NCI-H2171 (cell line): ENCODE data around the gene GRIA3.
A peak's percentile ranks its signal among the peaks of the same experiment; 100 is the strongest.

Source experiments
- DNase-seq: peaks from one replicate; lab custom pipeline; 2025; lab: John Stamatoyannopoulos, UW

The GRIA3 gene

DNA sequence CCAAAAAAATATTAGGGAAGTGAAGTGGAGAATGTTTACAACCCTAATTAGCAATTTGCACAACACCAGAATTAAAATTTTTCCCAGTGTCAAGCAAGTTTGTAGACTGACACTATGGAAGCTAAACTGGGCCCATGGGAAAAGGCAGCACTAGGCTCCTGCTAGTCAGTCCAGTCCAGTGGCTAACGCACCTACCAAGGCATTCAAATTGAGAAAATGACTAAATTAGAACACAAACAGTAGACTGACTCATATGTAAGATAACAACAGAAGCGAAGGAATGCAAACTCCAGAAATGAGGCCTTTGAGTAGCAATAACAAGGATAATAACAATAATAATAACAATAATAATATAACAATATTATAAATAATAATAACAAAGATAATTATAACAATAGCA, 90.7 kb downstream of the GRIA3 start:
- DNase-seq: no peak

DNA sequence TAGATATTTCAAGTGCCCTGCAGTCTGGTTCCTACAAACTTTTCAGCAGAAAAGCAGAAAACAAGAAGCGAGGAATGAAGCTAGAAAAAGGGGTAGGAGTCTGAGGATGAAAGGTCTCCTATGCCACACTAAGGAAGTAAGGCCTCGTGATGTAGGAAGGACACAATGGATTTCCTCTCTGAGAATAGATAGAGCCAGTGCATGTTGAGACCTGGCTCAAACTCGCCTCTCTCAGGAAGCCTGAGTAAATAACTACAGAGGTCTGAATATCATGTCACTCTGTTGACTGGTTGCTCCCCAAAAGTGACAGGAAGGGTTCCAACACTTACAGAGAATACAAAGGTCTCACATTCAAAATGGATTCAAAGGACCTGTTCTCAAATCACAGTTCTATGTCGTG, 93.3 kb downstream of the GRIA3 start:
- DNase-seq: no peak

DNA sequence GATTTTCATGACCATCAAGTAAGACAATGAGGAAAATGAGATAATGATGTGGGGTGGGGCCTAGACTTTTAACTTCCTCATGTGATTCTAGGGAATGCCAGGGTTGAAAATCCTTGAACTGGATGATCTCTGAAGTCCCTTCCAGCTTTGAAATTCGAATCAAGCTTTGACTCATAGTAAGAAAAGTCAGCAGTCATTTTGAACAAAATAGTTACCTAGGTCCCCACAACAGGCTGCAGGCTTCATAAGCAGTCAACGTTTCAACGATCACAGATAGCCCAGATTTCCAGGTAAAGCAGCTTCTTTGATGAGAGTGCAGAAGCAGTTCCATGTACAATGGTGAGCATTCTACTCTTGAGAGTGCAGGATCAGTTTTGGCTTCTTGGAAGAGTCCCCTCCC, 93.7 kb downstream of the GRIA3 start:
- DNase-seq: no peak

DNA sequence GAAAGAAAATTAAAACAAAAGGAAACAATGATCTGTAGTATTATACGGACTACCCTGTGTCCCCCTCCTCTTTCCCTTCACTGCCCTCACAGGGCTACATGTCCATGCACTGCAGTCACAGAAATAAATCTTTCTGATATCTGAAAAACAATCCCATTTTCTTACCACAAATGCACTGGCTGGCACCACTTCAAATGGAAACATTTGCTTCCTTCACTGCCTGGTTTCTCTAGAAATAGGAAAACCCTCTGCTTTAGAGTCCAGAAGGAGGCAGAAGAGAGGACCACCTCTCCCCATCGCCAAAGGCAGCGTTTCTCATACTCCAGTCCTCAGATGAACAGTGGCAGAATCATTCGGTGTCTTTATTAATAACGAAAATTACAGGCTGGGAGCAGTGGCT, 98.2 kb downstream of the GRIA3 start:
- no peak for DNase-seq

DNA sequence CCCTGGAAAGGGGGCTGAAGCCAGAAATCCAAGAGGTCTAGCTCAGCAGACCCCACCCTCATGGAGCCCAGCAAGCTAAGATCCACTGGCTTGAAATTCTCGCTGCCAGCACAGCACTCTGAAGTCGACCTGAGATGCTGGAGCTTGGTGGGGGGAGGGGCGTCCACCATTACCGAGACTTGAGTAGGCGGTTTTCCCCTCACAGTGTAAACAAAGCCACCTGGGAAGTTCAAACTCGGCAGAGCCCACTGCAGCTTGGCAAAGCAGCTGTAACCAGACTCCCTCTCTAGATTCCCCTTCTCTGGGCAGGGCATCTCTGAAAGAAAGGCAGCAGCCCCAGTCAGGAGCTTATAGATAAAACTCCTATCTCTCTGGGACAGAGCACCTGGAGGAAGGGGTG, 99.3 kb downstream of the GRIA3 start:
- DNase-seq: peak; percentile 49

DNA sequence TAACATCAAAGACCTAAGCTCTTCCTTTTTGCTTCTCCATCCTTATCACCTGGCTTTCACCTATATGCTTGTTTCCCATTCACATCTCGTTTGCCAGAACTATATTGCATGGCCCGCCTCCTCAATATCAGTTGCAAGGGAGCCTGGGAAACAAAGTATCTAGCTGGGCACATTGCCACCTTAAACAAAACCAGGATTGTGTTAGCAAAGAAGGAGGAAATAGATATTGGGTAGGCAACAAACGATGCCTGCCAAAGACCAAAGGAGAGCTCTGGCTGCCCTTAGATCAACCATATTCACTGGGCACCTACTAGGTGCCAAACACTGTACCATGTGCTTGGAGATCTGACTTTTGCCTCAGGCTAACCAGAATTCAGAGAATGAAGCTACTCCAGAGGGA, 107.5 kb downstream of the GRIA3 start:
- DNase-seq: no peak

DNA sequence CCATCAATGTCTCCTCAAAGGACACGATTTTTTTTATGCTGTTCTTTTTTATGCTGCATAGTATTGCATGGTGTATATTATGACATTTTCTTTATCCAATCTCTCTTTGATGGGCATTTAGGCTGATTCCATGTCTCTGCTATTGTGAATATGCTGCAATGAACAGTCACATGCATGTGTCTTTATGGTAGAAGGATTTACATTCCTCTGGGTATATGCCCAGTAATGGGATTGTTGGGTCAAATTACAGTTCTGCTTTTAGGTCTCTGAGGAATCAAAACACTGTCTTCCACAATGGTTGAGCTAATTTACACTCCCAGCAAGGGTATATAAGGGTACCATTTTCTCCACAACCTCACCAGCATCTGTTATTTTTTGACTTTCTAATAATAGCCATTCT, 113.9 kb downstream of the GRIA3 start:
- DNase-seq: no peak

DNA sequence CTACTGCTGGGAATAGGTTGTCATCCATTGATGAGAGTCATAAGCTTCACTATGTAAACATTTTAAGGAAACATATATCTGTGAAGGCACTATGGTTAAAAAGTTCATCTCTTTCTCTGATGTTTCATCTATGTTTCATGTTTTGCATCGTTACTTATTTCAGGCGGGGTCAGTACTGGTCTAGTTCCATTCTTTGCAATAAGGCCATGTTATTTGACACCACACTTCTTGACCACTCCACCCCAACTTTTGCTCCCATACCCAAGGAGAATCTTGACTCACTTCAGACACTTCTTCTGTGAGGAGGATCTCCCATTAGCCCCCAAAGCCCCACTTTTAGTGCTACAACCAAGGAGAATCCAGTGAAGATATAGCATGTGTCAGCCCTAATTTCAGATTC, 119.4 kb downstream of the GRIA3 start:
- DNase-seq: no peak

DNA sequence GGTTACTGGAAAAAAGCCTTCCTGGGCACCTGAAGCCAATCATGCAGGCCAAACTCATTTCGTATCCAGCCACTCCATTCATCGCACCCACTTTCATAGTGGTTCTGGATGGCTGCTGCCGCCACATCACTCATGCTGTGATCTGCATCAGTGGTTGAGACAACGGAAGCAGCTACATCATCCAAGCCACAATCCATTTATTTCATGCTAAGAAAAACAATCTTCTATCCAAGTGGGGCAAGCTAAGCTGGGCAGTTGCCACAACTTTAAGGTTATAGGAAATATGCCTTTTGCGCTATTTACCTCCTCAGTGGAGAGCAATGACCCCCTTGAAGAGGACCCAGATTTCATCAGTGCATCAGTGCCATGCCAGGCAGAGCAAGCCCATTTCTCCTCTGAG, 124.6 kb downstream of the GRIA3 start:
- DNase-seq: no peak

DNA sequence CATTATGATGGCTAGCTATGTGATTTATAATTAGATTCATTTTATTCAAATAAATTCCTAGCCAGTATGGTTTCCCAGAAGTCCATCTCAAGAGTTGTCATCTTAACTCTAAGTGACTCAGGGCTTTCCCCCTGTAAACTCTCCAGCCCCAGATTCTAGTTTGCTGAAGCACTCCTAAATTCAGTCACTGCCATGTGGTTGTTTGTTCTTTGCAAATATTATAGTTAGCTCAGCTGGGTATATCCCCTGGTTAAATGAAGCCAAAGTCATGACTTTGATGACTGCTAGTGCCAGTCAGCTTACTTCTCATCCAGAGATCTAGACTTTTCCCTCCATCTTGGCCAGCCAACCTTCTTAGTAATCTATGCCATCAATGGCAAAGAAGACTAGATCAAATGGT, 126.0 kb downstream of the GRIA3 start:
- DNase-seq: no peak

DNA sequence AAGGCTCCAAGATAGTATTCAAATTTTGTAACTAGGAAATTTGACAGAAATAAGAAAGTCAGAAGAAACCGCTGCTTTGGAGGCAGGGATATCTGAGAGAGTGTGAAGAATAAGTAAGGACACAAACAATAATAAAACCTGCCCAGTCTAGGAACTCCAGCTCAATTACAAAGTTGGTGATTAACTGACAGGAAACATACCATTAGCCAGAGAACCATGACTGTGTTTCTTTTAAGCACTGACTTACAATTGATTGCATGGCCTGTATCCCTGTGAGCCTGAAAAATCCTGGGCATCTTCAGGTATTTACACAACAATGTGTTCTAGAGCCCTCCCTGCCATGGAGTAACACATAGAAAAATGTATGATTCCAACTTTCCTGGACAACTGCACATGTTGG, 127.4 kb downstream of the GRIA3 start:
- DNase-seq: no peak

DNA sequence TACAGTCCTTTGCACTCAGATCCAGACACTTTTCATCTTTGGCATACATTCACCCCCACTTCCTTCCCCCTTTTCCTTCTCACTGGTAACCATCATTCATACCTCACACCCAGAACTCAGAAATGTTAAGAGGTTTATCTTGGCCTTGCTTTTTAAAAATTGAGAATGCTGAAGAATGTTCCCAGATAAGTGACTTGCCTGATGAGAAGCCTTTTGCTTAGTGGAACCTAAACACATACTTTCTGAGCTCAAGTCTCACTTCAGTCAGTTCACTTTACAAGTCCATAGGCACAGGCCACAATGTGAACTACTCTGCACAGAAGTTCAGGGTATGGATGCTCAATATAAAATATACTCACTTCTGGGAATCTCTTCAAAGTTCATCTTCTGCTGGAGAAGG, 129.4 kb downstream of the GRIA3 start:
- no peak for DNase-seq

DNA sequence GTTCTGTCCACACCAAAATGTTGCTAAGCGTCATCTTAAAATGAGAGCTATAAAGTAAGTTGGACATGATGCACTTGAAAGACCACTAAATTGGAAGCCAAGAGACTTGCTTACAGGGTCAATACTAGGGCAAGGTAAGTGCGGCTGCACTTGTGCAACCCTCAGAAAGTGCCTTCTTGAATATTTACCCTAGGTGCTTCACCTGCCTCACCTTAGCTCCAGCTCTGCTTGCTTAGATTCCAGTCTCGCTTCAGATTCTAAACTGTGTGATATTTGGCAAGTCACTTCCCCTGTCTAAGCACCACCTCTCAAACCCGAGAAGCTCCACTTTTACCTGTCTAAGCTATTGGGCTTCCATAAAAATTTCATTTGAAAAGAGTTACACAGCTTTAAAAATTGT, 136.5 kb downstream of the GRIA3 start:
- no peak for DNase-seq

DNA sequence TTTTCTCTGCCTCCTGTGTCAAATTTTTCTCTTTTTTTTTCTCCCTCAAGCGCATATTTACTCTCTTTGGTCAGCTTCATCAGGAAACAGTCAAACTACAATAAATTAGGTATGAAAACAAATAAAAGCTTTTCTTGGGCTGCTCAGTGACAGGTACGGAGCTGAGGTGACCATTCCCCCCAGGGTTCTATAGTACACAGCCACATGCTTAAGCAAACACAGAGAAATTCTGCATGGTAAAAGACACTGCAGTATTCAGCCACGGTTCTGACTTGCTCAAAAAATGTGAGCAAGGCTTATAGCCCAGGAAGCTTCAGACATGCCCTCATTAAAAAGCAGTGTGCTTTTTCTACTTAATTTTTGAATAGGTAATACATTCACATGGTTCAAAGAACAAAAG, 138.5 kb downstream of the GRIA3 start:
- DNase-seq: no peak

DNA sequence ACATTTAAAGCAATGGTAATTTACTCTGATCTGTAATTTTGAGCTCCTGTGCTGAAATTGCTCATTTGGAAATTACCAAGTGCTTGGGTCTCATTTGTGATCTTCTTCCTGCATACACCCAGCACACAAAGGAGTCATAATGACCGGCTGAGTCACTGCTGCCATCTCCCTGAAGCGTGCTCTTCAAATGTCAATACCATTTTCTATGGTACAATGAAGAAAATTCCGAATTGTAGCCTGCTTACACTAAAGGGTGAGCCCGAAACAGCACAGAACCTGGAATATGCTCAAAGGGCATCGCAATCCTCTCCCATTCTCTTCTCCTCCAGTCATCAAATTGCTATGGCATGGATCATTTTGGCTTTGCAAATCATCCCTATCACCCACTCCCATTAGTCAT, 140.5 kb downstream of the GRIA3 start:
- no peak for DNase-seq

DNA sequence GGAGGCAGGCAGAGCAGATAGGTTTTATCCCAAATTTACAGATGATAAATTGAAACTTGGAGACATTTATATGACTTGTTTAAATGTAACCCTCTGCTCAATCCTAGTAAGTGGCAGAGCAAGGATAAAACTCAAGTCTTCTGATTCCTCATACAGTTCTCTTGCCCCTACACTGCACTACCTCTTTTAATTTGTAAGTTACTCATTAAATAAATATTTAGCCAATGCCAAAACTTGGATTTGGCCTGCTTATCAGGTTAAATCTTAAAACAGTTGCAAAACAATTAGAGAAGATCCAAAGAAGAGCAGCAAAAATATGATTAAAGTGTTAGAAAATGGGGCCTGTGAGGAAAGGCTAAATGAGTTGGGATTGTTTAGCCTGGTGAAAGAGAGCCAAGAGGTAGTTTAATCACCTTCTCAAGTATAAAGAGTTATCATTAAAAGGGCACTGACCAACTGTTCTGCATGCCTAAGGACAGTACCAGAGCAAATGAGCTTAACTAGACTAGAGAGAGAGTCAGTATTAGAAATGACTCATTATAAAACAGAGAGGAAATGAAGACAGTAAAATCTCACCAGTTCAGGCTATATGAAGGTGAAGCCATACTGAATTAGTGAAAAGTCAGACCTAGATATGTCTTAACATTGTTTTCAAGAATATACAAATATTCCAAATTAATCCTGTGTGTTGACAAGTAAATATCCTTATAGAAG, 146.3 kb downstream of the GRIA3 start:
- DNase-seq: no peak

DNA sequence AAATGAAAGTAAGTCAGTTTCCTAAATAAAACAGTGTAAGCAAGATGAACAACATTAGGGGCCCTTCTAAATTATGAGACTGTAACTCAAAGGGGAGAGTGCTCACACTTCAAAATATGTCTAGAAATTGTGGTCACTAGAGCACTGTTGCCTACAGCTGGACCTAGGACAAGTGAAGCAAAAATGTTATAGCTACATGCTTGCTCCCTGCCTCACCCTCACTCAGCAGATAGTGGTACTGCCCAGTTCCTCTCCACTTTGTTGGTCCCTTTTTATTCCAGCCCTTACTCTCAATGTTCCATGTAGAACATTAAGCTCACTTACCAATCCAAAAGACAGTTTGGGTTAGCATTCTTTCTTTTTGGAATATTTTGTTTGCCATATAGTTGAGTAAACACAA, 147.3 kb downstream of the GRIA3 start:
- DNase-seq: no peak

DNA sequence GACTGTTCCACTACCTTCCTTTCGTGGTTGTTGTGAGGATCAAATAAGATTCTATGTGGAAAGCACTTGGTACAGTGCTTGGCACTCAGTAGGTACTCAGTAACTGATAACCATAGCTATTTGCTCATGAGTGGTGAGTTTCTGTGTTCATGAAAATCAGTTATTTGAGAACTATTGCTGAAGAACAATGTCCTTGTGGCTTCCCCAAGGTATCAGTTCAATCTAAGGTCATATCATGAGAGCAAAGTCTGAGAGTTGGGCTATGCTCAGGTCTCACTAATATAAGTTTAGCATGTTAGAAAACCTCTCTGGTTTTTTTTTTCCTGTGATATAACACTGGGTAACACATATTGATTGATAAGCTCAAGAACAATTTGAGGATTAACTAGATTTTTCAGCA, 147.8 kb downstream of the GRIA3 start:
- no peak for DNase-seq

DNA sequence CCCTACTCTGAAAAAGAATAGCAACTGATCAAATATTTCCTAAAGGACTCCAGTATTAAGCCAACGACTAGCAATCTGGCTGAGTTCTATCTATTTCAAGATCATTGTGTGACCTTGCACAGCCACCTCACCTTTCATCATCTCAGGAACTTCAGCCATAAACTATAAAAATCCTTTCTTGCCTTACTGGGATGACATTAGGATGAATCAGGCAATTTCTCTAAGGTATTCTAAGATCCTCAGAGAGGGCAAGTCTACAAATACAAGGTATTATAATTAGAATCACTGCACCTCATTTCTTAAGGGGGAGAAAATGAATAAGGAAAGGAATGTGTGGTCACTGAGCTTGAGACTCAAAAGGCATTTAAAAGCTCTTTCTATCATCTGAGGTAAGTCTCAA, 152.6 kb downstream of the GRIA3 start:
- no peak for DNase-seq

DNA sequence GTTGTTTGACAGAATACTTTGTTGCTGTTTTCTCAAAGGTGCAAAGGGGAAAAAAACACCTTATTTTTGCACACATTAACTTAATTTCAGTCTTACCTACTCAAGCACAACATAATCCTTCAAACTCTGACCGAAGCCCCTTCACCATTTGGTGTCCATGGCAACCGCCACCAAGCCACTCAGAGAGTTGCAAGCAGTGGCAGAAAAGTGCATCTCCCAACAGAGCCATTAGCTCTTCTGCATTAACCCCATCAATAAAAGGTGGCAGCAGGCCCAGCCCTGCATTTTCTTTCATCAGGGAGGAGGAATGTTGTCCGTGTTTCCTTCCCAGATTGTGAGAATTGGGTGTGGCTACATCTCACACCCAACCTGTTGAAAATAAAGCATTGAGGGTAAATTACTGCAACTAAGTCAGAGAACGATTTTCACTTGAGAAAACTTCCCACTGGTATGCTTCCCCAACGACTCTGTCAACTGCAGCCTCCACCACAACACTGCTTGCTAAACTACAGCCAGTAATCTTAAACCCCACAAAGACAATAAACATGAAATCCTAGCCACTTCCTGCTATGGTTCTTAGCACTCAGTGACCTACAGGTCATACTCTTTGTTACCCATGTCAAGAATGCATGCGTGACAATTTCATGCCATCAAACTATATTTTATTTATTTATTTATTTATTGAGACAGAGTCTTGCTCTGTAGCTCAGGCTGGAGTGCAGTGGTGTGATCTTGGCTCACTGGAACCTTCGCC, 154.0 kb downstream of the GRIA3 start:
- no peak for DNase-seq

DNA sequence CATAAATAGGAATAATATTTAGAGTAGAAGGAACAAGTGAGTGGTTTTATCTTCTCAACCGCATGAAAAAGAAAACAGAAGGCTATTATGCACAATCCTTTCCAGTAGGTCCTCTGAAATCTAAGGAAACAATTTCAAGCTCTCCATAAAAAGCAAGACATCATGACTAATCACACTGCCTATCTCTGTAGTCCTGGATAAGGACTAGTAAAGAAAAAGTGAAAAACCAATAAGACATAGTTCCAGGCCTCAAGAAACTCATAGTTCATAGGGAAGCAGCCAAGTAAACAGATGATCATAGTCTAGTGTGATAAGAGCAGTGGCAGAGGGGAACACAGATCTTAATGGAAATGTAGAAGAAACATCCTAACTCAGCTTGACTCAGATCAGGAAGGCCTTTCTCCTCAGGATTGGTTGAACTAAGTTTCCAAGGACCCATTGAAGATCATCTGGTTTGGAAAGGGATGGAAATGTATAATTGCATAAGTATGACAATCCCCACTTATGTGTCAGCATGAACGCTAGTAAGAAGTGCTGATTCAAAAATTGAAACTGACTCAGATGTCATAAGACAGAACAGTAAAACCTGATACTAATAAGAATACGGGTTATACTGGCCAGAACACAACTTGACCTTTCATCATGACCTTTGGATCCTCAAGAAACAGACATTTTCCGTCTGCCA, 155.3 kb downstream of the GRIA3 start:
- DNase-seq: no peak

DNA sequence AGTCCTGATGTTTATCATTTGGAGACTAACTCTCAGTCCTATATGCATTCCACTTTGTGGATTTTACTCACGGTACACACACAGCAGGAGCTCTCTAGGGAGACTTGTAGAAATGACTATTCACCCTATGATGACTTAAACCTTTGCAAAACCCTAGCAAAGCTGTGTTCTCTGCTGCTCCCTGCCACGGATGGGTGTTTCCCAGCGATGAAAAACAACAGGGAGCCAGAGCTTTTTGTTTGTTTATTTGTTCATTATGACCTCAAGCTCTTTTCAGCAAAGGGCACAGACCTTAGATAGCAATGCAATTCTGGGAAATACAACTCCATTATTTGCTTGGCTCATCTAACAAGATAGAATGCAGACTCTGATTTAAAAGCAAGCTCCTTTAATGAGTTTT, 156.6 kb downstream of the GRIA3 start:
- DNase-seq: no peak

DNA sequence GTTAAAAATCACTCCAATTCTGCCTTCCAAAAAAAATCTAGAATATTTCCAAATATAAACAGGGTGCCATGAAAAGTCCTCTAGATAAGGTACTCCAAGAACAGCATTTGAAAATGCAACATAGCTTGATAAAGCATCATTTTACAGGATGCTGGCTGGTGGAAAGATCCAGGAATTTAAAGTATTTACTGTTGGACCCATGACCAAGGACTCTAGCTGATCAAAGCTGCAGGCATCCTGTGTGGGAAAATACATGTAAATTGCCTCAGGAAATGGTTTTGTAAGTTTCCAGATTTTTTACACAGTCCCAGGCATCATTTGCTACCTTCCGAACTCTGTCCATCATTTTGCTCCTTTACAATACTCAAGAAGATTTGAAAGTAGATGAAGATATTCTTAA, 164.4 kb downstream of the GRIA3 start:
- no peak for DNase-seq
